HepG2 (cell line): Measurements from ENCODE around the gene P2RX6. TPM values are rescaled to one million over a fixed set of nuclear protein-coding genes. Genes with fewer than 3 reads are reported as not detected.

ENCODE experiments used
- ATAC-seq: fragments of 200-7000 bp; cut with Tn5 transposase; 3 replicates; pipeline ENCODE4 v1.9.1; 2020; ENCODE audit warnings: mild to moderate bottlenecking, moderate library complexity
- BruUV-seq: library from RNA; stranded (reverse); fragments of 400-500 nt; replicated peaks from 2 replicates; lab custom pipeline; 2021; lab: Mats Ljungman, UMichigan
- CTCF ChIA-PET: fragments of 300-600 bp; formaldehyde crosslinking; extraction: SDS; loops from one replicate; lab custom pipeline; 2021; ENCODE audit warnings: low total read pairs, inconsistent platforms, low intra/inter-chr PET ratio; lab: Yijun Ruan, JAX
- POLR2A ChIA-PET: fragments of 350-600 bp; sonication (Branson Sonifier 250); formaldehyde crosslinking; loops from one replicate; lab custom pipeline; 2020; ENCODE audit warnings: antibody characterized with exemption, inconsistent platforms; lab: Yijun Ruan, JAX
- DNase-seq: peaks from one replicate; pipeline ENCODE4 v3.0.0-alpha.2; 2015; ENCODE audit warnings: low spot score
- FAIRE-seq: peaks from 3 replicates; lab custom pipeline; 2011; peaks lifted over from hg19 to GRCh38; lab: Jason Lieb, UNC
- H2AFZ ChIP-seq: one replicate; pipeline ENCODE4 v1.6.1; 2011; ENCODE audit warnings: low read length, inconsistent platforms
- H3K27ac ChIP-seq: fragments of 300-600 bp; 3 replicates; pipeline ENCODE4 v1.8.0; 2011; ENCODE audit warnings: mixed run types, mild to moderate bottlenecking, mixed read lengths, low read length, inconsistent platforms; ENCODE audit not compliant: insufficient read depth; ENCODE audit errors: extremely low read length
- H3K27me3 ChIP-seq, 2 experiments: fragments of 200-600 bp in 1 of 2; 2 replicates in 1 of 2; 3 replicates in 1 of 2; pipeline versions ENCODE4 v1.6.0 to v1.8.0; 2011; ENCODE audit warnings: low read length in 2 of 2, mild to moderate bottlenecking in 2 of 2, moderate library complexity in 2 of 2, inconsistent platforms in 1 of 2; ENCODE audit not compliant: insufficient read depth in 2 of 2, control insufficient read depth in 1 of 2
- H3K36me3 ChIP-seq, 2 experiments: fragments of 200-600 bp in 1 of 2; replicated peaks in 1 of 2; 2 replicates in 1 of 2; 3 replicates in 1 of 2; pipeline versions ENCODE4 v1.5.1 to v1.8.0; 2011; ENCODE audit warnings: low read length in 2 of 2, inconsistent platforms in 1 of 2; ENCODE audit not compliant: insufficient read depth in 2 of 2, control insufficient read depth in 1 of 2
- H3K4me1 ChIP-seq: 2 replicates; pipeline ENCODE4 v1.5.1; 2012; ENCODE audit warnings: low read length, inconsistent platforms; ENCODE audit not compliant: insufficient read depth
- H3K4me2 ChIP-seq: 2 replicates; pipeline ENCODE4 v1.6.0; 2011; ENCODE audit warnings: low read depth, low read length, inconsistent platforms
- H3K4me3 ChIP-seq, 3 experiments: fragments of 200-600 bp in 1 of 3; sonication (generic), shearing (Covaris generic) in 1 of 3; replicated peaks in 1 of 3; 2 replicates each; pipeline ENCODE4 v1.5.1; 2011 to 2016; ENCODE audit warnings: low read length in 3 of 3, inconsistent platforms in 2 of 3, low read depth in 2 of 3, mild to moderate bottlenecking in 2 of 3, control low read depth in 1 of 3, mixed read lengths in 1 of 3; ENCODE audit not compliant: insufficient read depth in 1 of 3
- H3K79me2 ChIP-seq: one replicate; pipeline ENCODE4 v1.6.1; 2011; ENCODE audit warnings: low read length, inconsistent platforms; ENCODE audit not compliant: insufficient read depth
- H3K9ac ChIP-seq: 2 replicates; pipeline ENCODE4 v1.6.0; 2011; ENCODE audit warnings: mild to moderate bottlenecking, low read depth, low read length, inconsistent platforms; ENCODE audit not compliant: insufficient read depth
- H3K9me3 ChIP-seq: 2 replicates; pipeline ENCODE4 v1.5.1; 2012; ENCODE audit warnings: mild to moderate bottlenecking, low read length
- H4K20me1 ChIP-seq: 2 replicates; pipeline ENCODE4 v1.6.0; 2011; ENCODE audit warnings: inconsistent platforms, mild to moderate bottlenecking, low read length, moderate library complexity; ENCODE audit not compliant: insufficient read depth
- CBFB ChIP-seq: sonication (generic); formaldehyde crosslinking; IDR thresholded peaks from 2 replicates; pipeline ENCODE4 v1.4.0; 2020; ENCODE audit warnings: missing genetic modification reagents
- DMAP1 ChIP-seq: IDR thresholded peaks from 2 replicates; pipeline ENCODE4 v1.6.1; 2016
- IKZF4 ChIP-seq: sonication (generic); formaldehyde crosslinking; IDR thresholded peaks from 2 replicates; pipeline ENCODE4 v1.5.1; 2020; ENCODE audit warnings: borderline replicate concordance, mild to moderate bottlenecking, low read depth, missing genetic modification reagents; ENCODE audit errors: not compliant biosample characterization
- KAT8 ChIP-seq: IDR thresholded peaks from 2 replicates; pipeline ENCODE4 v1.6.1; 2016; ENCODE audit warnings: missing genetic modification reagents, missing compliant biosample characterization
- NFKBIZ ChIP-seq: IDR thresholded peaks from 2 replicates; pipeline ENCODE4 v1.6.1; 2018; ENCODE audit warnings: missing genetic modification reagents, missing compliant biosample characterization
- PLRG1 ChIP-seq: fragments of 450-650 bp; conservative IDR thresholded peaks from 2 replicates; pipeline ENCODE4 v1.6.1; 2016
- POLR2AphosphoS2 ChIP-seq: IDR thresholded peaks from 2 replicates; pipeline ENCODE4 v1.6.1; 2011; ENCODE audit warnings: low read depth, low read length, improper control_type of control experiment
- SIX4 ChIP-seq: sonication (generic); formaldehyde crosslinking; IDR thresholded peaks from 2 replicates; pipeline ENCODE4 v1.4.0; 2020; ENCODE audit warnings: missing genetic modification reagents
- SKI ChIP-seq: fragments of 450-650 bp; IDR thresholded peaks from one replicate; pipeline ENCODE4 v1.6.1; 2018; ENCODE audit warnings: mild to moderate bottlenecking; ENCODE audit not compliant: partially characterized antibody
- STAT6 ChIP-seq: sonication (generic); formaldehyde crosslinking; IDR thresholded peaks from 2 replicates; pipeline ENCODE4 v1.4.0; 2020; ENCODE audit warnings: missing genetic modification reagents, mild to moderate bottlenecking, borderline replicate concordance
- ZFAT ChIP-seq: sonication (generic); formaldehyde crosslinking; conservative IDR thresholded peaks from 2 replicates; pipeline ENCODE4 v1.8.1; 2023; ENCODE audit warnings: missing genetic modification reagents, inconsistent platforms
- ZNF496 ChIP-seq: sonication (generic); formaldehyde crosslinking; IDR thresholded peaks from 2 replicates; pipeline ENCODE4 v1.8.1; 2023; ENCODE audit warnings: mild to moderate bottlenecking, moderate library complexity, missing genetic modification reagents; ENCODE audit not compliant: insufficient replicate concordance
- ZNF776 ChIP-seq: sonication (generic); formaldehyde crosslinking; IDR thresholded peaks from 2 replicates; pipeline ENCODE4 v1.4.0; 2020; ENCODE audit warnings: mild to moderate bottlenecking, missing genetic modification reagents
- WGBS: methylation state at CpG from one replicate; pipeline ENCODE4 v1.1.6; 2017; ENCODE audit warnings: low lambda C conversion rate; 5-methylcytosine and 5-hydroxymethylcytosine counted together
- in situ Hi-C: cut with HindIII; loops from 2 replicates; pipeline ENCODE4 v1.10.0; 2017; ENCODE audit warnings: low pct_unique_long_range_greater_than_20kb; ENCODE audit not compliant: extremely low pct_ligation_motif_present
- intact Hi-C: fragments of 100-400 bp; cut with micrococcal nuclease; formaldehyde crosslinking; loops from one replicate; pipeline ENCODE4 v1.10.0; 2022; ENCODE audit not compliant: unreplicated experiment
- polyA plus RNA-seq, 8 experiments: library from polyadenylated mRNA; depleted of rRNA in 3 of 8; stranded (reverse) in 7 of 8; unstranded in 1 of 8; fragments of >200 nt; fragmentation: Illumina TruSeq in 4 of 8; extraction: Trizol in 4 of 8; gene quantifications; 2 replicates each; pipeline versions ENCODE4 v1.2.1 to v1.2.3, GENCODE V29; 2011 to 2016; ENCODE audit warnings: low read depth in 4 of 8, missing spikeins in 1 of 8, mixed read lengths in 1 of 8; ENCODE audit not compliant: insufficient read depth in 1 of 8
- total RNA-seq, 5 experiments: library from RNA; depleted of rRNA; stranded (reverse); fragments of >200 nt; fragmentation: Illumina TruSeq; extraction: Trizol; gene quantifications; 2 replicates each; pipeline ENCODE4 v1.2.3, GENCODE V29; 2016; ENCODE audit warnings: low read depth in 1 of 5
- TF ChIP-seq, protein P1 (sequence below): sonication (generic); formaldehyde crosslinking; conservative IDR thresholded peaks from 2 replicates; pipeline ENCODE4 v1.4.0; 2020; ENCODE audit warnings: missing genetic modification reagents

Gene P2RX6
- total and polyA plus RNA-seq, 2 of the 13 experiments (the other 11 are each of a cell fraction or from before 2014, with no cell fraction given): 0.04 to 0.12 TPM

- no peaks in the 10 kb centered on the region for H3K9me3 ChIP-seq
- no peak overlapping the region for H3K27ac ChIP-seq
- in situ Hi-C loops: no loop called here
- no peak overlapping the region for H3K9ac ChIP-seq
- H3K4me3 ChIP-seq: no peak overlapping the region
- no peak overlapping the region for H3K4me2 ChIP-seq
- BruUV-seq: no TSS peak
- H3K36me3 ChIP-seq: no peaks in the 10 kb centered on the region
- WGBS: 13% methylated on average over 7 of the region's 8 CpGs
- H3K27me3 ChIP-seq: peaks cover 8 to 63% of the 10 kb centered on the region in 2 experiments; a peak in 4 of 5 replicates
- no peaks in the 10 kb centered on the region for H4K20me1 ChIP-seq
- no peak for FAIRE-seq
- H3K79me2 ChIP-seq: no peaks in the 10 kb centered on the region
- TF ChIP-seq, protein P1, sequence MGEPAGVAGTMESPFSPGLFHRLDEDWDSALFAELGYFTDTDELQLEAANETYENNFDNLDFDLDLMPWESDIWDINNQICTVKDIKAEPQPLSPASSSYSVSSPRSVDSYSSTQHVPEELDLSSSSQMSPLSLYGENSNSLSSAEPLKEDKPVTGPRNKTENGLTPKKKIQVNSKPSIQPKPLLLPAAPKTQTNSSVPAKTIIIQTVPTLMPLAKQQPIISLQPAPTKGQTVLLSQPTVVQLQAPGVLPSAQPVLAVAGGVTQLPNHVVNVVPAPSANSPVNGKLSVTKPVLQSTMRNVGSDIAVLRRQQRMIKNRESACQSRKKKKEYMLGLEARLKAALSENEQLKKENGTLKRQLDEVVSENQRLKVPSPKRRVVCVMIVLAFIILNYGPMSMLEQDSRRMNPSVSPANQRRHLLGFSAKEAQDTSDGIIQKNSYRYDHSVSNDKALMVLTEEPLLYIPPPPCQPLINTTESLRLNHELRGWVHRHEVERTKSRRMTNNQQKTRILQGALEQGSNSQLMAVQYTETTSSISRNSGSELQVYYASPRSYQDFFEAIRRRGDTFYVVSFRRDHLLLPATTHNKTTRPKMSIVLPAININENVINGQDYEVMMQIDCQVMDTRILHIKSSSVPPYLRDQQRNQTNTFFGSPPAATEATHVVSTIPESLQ (CRISPR knock-in tag): no peak
- ChIA-PET CTCF (no interaction called here), POLR2A (no interaction called here)
- no peak for ATAC-seq
- no peaks in the 10 kb centered on the region for H3K4me1 ChIP-seq
- DNase-seq: no peak
- intact Hi-C loops: no loop called here
- H2AFZ ChIP-seq: no peak overlapping the region
These were observed 37.0 kb downstream of the P2RX6 start for GRCh38 chr22:21051831-21052400.

DNA sequence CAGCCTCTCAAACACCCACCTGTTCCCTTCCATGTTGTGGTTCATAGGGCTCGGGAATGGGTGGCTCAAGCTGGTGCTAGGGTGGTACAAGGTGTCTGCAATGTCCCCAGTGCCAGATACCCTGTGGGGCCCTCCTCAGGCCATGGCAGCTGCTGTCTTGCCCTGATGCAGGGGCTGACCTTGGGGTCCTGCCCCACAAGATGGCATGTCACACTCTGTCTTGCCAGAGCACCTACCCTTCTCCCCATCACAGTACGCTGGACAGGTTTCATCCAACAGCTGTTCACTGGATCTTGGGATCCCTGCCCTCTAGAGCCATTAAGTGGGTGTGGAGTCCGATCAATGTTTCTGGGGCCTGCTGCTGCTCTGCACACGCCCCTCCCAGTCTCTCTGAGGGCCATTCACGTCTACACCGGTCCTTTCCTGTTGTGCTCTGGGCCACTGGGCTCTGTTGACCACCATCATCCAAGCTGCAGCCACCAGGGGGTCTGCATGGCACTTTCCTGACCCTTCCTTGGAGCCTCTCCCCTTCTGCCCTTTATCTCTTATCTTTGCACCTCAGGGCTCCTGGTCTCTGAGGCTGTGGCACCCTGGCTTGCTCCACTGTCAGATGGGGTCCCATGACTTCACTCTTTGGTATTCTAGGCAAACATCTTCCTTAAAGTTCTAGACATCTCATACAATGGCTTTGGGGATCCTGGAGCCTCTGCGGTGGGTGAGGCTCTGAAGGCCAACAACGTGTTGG, 37.9 kb downstream of the P2RX6 start:
- FAIRE-seq: no peak
- H3K4me1 ChIP-seq: no peaks in the 10 kb centered on the region
- H4K20me1 ChIP-seq: no peaks in the 10 kb centered on the region
- ChIA-PET POLR2A (no interaction called here), CTCF (no interaction called here)
- intact Hi-C loops (no loop called here), in situ Hi-C loops (no loop called here)
- H3K4me2 ChIP-seq: no peak overlapping the region
- no peak overlapping the region for H3K27ac ChIP-seq
- no peak overlapping the region for H3K9ac ChIP-seq
- BruUV-seq: no TSS peak
- WGBS: 14% methylated on average over 5 of the region's 8 CpGs
- H3K36me3 ChIP-seq: no peaks in the 10 kb centered on the region
- DNase-seq: no peak
- H3K79me2 ChIP-seq: no peaks in the 10 kb centered on the region
- peaks cover 6 to 57% of the 10 kb centered on the region in 2 experiments; a peak in 4 of 5 replicates for H3K27me3 ChIP-seq
- no peak overlapping the region for H3K4me3 ChIP-seq
- no peak for ATAC-seq
- no peaks in the 10 kb centered on the region for H3K9me3 ChIP-seq
- no peak overlapping the region for H2AFZ ChIP-seq
- TF ChIP-seq PLRG1 (no peak), IKZF4 (CRISPR knock-in tag) (no peak), SIX4 (CRISPR knock-in tag) (no peak), KAT8 (no peak), CBFB (CRISPR knock-in tag) (no peak), STAT6 (CRISPR knock-in tag) (no peak), SKI (no peak), ZFAT (no peak), POLR2AphosphoS2 (no peak), DMAP1 (CRISPR knock-in tag) (no peak), ZNF496 (no peak), ZNF776 (CRISPR knock-in tag) (no peak), NFKBIZ (CRISPR knock-in tag) (no peak)
